GM10847 (cell line): ENCODE measurements around the gene TP53BP2.

Experiments
- POLR2A ChIP-seq: IDR thresholded peaks from 2 replicates; pipeline ENCODE4 v1.6.1; 2011; ENCODE audit not compliant: insufficient read length; ENCODE audit errors: extremely low read depth

The TP53BP2 gene

DNA sequence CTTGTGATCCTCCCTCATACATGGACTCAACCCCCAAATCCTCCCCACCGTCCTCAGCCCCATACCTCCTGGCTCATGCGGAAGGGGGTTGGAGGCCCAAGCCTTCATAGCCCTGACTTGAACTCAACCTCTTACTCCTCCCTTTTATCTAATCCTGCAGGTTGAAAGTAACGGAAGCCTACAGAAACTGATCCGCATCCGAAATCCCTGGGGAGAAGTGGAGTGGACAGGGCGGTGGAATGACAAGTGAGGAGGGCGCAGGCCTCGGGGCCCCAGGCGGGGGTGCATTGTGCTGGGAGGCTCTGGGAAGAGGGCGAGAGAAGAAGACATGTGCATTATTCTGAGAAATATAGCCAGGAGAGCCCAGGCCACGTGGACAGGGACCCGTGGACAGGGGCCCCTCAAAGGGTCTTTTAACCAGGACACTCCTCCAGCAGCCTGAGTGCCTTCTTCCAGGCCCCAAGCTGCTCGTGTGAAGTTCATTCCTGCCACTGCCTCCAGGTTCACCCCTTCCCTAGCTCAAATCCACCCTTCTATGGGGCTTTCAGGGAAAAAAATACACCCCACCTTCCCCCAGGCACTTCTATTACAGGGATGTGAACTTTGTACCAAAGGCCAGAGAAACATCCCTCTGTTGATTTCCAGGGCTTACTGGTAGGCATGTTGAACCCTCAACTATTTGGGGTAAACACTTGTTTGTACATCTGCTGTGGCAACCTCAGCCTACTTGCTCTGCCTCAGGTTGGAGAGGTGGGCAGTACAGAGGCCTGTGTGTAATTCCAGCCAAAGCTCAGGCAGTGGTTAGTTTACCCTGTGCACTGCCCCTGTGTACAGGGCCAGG is 94.8 kb downstream of the TP53BP2 start:
- TF ChIP-seq POLR2A = no peak

- no peak for TF ChIP-seq POLR2A
These were observed 96.7 kb downstream of the TP53BP2 start for GRCh38 chr1:223748773-223749733.

GRCh38 chr1:223748405-223748772 is 97.4 kb downstream of the TP53BP2 start:
- TF ChIP-seq POLR2A = no peak

DNA sequence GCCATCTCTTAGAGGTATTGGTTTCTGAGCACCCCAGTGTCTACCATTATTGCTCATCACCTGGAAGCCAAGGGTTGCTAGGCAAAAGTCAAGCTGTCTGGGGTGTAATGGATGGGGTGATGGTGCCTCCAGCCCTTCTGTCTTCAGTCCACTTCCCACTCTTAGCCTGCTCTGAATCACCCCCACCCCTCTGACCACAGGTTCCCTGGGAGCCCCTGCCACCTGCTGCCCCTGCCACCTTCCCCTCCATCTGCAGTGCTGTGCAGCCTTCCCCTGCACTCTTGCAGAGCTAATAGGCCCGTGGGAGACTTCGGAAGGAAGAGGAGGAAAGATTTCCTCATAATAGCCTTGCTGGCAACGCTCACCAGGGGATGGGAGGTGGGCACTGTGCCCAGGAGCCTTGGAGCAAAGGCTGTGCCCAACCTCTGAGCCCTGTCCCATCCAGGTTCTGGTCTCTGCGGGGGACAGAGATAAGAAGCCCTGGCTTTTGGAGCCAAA is 97.9 kb downstream of the TP53BP2 start:
- no peak for TF ChIP-seq POLR2A

- no peak for TF ChIP-seq POLR2A
These were observed 100.0 kb downstream of the TP53BP2 start for GRCh38 chr1:223745731-223746130.

DNA sequence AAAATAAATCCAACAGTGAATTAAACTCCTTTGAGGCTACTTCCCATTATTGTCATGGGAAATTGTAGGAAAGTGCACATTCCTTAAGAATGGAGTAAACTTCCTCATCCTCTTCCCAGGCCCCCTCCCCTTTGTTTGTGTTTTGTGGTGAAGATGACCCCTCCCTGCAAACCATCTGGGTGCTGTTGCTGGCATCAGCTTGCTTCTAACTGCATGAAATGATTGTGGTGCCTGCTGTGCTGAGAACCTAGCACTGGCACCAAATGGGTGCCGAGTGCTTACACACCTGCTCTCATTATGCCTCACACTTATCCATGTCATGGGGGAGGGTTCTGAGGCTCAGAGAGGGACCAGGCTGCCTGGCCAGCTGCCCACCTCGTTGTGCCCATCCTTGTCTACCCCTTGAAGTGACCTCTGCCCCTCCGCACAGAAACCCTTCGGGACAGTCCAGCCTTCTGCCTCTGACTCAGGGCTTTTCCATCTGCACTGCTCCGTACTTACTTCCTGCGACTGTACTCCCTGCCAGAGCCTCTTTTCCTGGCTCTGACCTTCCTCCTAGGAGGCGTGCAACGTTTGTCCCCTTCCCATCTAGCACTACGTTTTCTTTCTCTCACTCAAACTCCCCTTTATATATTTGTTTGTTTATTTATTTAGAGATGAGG is 102.8 kb downstream of the TP53BP2 start:
- TF ChIP-seq POLR2A = no peak

DNA sequence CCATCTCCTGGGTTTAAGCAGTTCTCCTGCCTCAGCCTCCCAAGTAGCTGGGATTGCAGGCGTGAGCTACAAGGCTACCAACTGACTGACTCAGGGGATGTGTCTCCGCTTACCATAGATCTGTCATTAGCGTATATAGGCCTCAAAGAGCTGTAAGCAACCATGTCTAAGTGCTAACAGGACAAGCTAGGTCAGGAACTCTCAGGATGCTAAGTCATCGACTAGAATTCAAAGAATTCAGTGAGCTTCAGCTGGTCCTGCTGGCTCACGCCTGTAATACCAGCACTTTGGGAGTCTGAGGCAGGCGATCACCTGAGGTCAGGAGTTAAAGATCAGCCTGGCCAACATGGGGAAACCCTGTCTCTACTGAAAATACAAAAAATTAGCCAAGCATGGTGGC is 103.9 kb downstream of the TP53BP2 start:
- TF ChIP-seq POLR2A = no peak

- TF ChIP-seq POLR2A = no peak
These were observed 106.2 kb downstream of the TP53BP2 start for GRCh38 chr1:223739366-223740037.

- TF ChIP-seq POLR2A = no peak
These were observed 107.0 kb downstream of the TP53BP2 start for GRCh38 chr1:223738465-223739365.

DNA sequence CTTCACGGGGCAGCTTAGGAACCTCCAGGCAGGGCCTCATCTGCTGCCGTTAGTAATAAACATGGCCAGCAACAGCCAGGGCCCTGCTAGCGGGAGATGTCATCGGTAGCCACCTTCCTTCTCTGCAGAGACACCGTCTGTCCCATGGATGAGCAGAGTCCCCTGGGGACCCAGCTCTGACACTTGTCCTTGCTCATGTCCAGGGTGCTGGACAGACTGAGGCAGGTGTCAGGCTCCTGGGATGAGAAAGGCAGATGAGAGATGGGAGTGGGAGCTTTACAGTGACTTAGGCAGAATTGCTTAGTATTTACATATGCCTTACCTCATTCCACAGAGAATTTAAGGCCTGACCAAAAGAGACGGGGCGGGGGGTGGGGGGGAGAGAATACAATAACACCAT is 108.4 kb downstream of the TP53BP2 start:
- no peak for TF ChIP-seq POLR2A

DNA sequence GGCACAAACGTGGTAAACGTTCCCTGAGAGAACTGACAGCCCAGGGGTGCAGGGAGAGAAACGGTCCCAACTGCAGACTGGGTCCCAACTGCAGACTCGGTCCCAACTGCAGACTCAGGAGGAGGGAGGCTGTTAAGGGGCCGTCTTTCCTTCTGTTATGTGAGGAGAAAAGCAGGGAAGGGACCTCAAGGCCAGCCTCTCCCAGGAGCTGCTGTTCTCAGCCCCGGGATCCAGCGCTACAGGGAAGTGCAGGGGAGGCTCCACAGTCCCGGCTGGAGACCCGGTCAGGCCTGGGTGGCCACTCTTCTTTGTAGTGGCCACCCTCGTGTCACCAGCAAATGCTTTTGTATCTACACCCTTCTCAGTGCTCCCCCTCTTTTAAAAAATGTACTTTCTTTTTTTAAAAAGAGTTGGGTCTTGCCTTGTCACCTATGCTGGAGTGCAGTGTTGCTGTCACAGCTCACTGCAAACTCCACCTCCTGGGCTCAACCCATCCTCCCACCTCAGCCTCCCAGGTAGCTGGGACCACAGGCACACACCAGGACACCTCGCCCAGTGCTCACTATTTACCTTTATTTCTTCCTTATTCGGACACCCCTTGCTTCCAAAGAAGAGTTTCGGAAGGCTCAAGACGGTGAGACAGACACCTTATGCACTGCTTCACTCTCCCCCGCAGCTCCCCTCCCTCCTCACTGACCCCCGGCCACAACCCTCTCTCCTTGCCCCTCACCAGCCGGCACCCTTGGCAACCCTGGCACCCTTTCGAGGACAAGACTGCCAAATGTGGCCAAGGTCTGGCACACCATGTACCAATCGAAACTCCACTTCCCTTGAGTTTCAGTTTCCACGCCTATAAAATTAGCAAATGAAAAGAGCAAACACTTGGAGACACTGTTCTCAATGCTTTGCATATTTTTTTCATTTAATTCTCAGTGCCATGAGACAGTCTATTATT is 111.6 kb downstream of the TP53BP2 start:
- no peak for TF ChIP-seq POLR2A

DNA sequence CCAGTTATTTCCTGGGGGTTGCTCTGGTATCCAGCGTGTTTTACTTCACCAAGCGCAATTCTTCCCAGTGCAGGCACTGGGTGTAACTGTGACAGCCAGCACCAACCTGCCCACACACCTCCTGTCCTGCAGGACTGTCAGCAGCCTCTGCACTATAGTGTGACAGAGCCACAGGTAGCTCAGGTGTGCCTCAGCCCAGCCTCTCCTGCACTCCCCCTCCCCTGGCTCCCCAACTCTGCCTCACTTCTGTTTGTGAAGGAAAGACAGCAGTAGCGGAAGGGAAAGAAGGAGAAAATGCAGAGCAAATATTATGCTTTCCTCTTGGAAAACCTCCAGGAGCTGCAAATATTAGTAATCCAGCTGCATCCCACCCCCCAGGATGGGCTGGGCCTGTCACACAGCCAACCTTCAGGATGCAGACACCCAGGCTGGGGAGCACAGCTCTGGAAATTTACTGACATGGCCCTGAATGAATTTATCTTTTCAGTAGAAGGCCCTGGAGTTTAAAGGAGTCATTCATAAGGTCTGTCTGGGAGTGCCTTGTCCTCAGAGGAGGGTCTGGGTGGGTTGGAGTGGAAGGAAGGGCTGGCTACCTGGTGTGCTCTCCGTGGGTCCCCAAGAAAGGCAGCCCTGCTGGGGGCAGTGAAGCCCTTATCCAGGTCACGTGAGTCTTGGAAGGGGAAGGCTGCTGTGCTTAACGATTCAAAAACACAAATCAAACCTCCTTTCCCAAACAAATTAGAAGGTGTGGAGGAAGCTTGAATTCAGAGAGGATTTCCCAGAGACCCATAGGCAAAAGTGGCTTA is 112.6 kb downstream of the TP53BP2 start:
- TF ChIP-seq POLR2A = no peak
